ENCODE measurements around the gene TAX1BP1.

The TAX1BP1 gene

GRCh38 chr7:27739909-27740448 lies at the start of gene TAX1BP1:
TAX1BP1 (plus strand) TSS chr7:27740162; CDS start chr7:27748525, 8,363 bp downstream.
- no peaks in the 10 kb centered on the region for H3K36me3 Mint-ChIP-seq
- ATAC-seq, result peak; percentile 99
- H3K4me3 Mint-ChIP-seq, result peak within 1 kb of the TSS; percentile 90
- H3K27ac Mint-ChIP-seq, result peak within 1 kb of the TSS; percentile 92
- H3K4me1 Mint-ChIP-seq, result peaks cover 31% of the 10 kb centered on the region
- H3K27me3 Mint-ChIP-seq, result no peaks in the 10 kb centered on the region
- H3K9me3 Mint-ChIP-seq, result no peaks in the 10 kb centered on the region

DNA sequence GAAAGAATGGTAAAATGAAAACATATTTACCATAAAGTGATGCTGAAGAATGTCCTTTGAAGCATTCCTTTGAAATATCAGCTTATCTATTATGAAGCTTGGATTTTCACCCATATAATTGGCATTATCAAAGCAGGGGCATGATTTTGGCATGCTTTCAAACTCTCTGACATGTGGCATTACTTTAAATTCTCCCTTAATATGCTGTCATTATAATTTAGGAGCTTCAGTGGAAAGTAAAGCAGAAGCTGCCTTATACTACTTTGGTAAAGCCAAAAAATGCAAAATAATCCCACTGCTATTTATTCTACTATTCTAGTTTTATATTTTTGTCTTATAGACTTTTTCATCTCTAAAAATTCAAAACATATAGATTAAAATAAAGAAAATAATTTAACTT lies 49.3 kb upstream of the TAX1BP1 start:
- H3K4me1 Mint-ChIP-seq, result peaks cover 9% of the 10 kb centered on the region
- peaks cover 8% of the 10 kb centered on the region for H3K36me3 Mint-ChIP-seq
- no peak for ATAC-seq
- no peaks in the 10 kb centered on the region for H3K9me3 Mint-ChIP-seq
- H3K27me3 Mint-ChIP-seq, result no peaks in the 10 kb centered on the region
- no peak overlapping the region for H3K4me3 Mint-ChIP-seq
- H3K27ac Mint-ChIP-seq, result no peak overlapping the region

DNA sequence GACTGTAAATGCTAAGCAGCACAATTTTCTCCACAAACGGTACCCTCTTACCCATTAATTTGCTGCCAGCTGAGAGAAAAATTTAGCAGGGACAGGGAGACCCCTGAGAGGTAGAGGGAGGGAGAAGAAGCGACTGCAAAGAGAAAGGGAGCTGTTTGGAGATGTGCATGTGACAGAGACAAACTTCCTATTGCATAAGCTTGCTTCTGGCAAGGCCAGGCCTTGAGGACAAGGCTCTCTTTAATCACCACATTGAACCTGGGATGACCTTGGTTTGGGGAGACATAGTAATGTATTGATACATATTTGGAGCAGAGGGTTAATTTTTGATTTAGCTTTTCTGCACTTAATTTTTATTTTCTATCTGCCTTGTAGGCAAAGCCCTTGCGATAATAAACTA lies 46.2 kb upstream of the TAX1BP1 start:
- H3K27ac Mint-ChIP-seq, result no peak overlapping the region
- ATAC-seq, result no peak
- H3K9me3 Mint-ChIP-seq, result no peaks in the 10 kb centered on the region
- no peaks in the 10 kb centered on the region for H3K27me3 Mint-ChIP-seq
- no peaks in the 10 kb centered on the region for H3K36me3 Mint-ChIP-seq
- peaks cover 25% of the 10 kb centered on the region for H3K4me1 Mint-ChIP-seq
- no peak overlapping the region for H3K4me3 Mint-ChIP-seq

GRCh38 chr7:27695096-27695495 lies 44.9 kb upstream of the TAX1BP1 start:
- Mint-ChIP-seq H3K4me1 (peaks cover 18% of the 10 kb centered on the region), H3K27ac (no peak overlapping the region), H3K4me3 (no peak overlapping the region), H3K27me3 (no peaks in the 10 kb centered on the region), H3K36me3 (no peaks in the 10 kb centered on the region), H3K9me3 (no peaks in the 10 kb centered on the region)
- no peak for ATAC-seq

GRCh38 chr7:27697861-27698430 lies 42.0 kb upstream of the TAX1BP1 start:
- H3K27ac Mint-ChIP-seq, result peak overlapping the region; percentile 83

DNA sequence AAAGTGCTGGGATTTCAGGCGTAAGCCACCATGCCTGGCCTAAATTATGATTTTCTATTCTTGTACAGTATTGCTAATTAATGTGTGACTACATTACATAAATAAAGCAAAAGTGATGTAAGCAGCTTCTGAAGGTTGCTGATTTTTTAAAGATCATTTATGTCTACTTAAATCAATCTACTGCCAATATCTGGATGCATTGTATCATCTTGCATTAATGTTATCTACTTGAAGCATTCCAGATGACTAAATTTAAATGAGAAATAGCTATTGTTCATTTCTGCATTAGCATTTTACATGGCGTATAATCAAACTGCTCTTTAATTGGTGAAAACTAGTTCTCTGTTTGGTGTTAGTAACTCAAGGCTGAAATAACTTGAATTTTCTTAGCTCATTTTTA lies 40.2 kb upstream of the TAX1BP1 start:
- no peaks in the 10 kb centered on the region for H3K36me3 Mint-ChIP-seq
- H3K4me1 Mint-ChIP-seq, result peaks cover 18% of the 10 kb centered on the region
- peak overlapping the region; percentile 49 for H3K27ac Mint-ChIP-seq
- no peaks in the 10 kb centered on the region for H3K9me3 Mint-ChIP-seq
- no peaks in the 10 kb centered on the region for H3K27me3 Mint-ChIP-seq
- ATAC-seq, result no peak
- no peak overlapping the region for H3K4me3 Mint-ChIP-seq

More at GRCh38 chr7:27697861-27698430, 42.0 kb upstream of the TAX1BP1 start:
- Mint-ChIP-seq H3K27me3 (no peaks in the 10 kb centered on the region), H3K4me3 (no peak overlapping the region), H3K36me3 (no peaks in the 10 kb centered on the region), H3K9me3 (no peaks in the 10 kb centered on the region), H3K4me1 (peaks cover 18% of the 10 kb centered on the region)
- peak; percentile 93 for ATAC-seq

DNA sequence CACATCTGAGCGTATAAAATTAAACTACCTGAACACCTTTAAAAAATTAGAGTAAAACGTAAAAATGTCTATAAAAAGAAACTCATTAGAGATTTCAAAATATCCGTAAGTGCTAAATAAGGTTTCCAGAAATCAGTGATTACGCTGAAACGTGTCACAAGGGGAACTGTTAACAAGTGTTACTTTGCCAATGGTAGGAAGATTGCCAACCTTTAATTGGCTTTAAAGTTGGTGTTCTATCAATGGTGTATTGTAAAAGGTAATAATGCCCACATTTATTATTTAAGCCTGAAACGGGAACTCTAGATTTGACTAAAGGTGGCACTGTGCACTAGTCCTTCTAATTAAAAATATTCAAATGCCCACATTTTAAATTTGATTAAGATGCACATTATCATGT lies 39.5 kb upstream of the TAX1BP1 start:
- Mint-ChIP-seq H3K9me3 (no peaks in the 10 kb centered on the region), H3K27me3 (no peaks in the 10 kb centered on the region), H3K4me1 (peaks cover 18% of the 10 kb centered on the region), H3K27ac (no peak overlapping the region), H3K4me3 (no peak overlapping the region), H3K36me3 (no peaks in the 10 kb centered on the region)
- ATAC-seq, result no peak

DNA sequence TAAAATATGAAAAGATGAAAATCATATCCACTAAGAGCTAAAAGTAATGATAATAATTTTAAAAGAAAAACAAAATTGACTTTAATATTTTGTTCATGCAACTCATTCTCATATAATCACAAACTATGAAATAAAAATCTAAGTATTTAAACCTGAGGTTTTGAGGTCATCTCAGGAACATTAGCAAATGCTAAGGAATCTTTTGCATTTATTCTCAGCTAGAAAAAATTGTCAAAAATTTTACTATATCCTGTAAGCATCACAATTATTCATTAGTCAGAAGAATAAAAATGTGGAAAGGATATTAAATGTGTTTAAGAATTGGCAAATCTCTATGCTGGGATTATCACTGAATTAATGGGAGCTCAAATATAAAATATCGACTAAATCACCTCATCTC lies 36.8 kb upstream of the TAX1BP1 start:
- peaks cover 7% of the 10 kb centered on the region for H3K4me1 Mint-ChIP-seq

GRCh38 chr7:27704422-27705199 lies 35.4 kb upstream of the TAX1BP1 start:
- no peak overlapping the region for H3K4me3 Mint-ChIP-seq

More for the DNA sequence above, 36.8 kb upstream of the TAX1BP1 start:
- no peaks in the 10 kb centered on the region for H3K36me3 Mint-ChIP-seq
- no peak overlapping the region for H3K4me3 Mint-ChIP-seq
- no peaks in the 10 kb centered on the region for H3K9me3 Mint-ChIP-seq
- H3K27ac Mint-ChIP-seq, result no peak overlapping the region
- no peak for ATAC-seq
- no peaks in the 10 kb centered on the region for H3K27me3 Mint-ChIP-seq

DNA sequence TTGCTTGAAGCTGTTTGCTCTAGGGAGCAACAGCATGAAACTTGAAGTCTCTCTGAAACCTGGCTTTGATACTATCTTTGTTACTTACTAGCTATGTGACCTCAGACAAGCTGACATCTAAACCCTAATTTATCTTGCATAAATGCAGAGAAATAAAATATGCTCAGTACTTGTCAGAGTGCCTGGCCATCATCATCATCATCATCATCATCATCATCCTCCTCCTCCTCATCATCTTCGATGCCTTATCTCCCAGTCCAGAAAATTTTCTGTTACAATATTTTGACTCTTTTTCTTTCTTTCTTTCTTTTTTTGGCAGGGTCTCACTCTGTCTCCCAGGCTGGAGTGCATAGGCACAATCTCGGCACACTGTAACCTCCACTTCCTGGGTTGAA lies 34.8 kb upstream of the TAX1BP1 start:
- Mint-ChIP-seq H3K27ac (no peak overlapping the region), H3K27me3 (no peaks in the 10 kb centered on the region), H3K9me3 (no peaks in the 10 kb centered on the region), H3K4me3 (no peak overlapping the region), H3K4me1 (no peaks in the 10 kb centered on the region), H3K36me3 (no peaks in the 10 kb centered on the region)
- ATAC-seq, result no peak

More at GRCh38 chr7:27704422-27705199, 35.4 kb upstream of the TAX1BP1 start:
- no peaks in the 10 kb centered on the region for H3K27me3 Mint-ChIP-seq
- H3K4me1 Mint-ChIP-seq, result no peaks in the 10 kb centered on the region
- no peaks in the 10 kb centered on the region for H3K9me3 Mint-ChIP-seq
- H3K27ac Mint-ChIP-seq, result no peak overlapping the region
- no peak for ATAC-seq
- no peaks in the 10 kb centered on the region for H3K36me3 Mint-ChIP-seq

GRCh38 chr7:27708485-27708884 lies 31.5 kb upstream of the TAX1BP1 start:
- no peaks in the 10 kb centered on the region for H3K36me3 Mint-ChIP-seq
- peaks cover 7% of the 10 kb centered on the region for H3K4me1 Mint-ChIP-seq
- H3K27me3 Mint-ChIP-seq, result no peaks in the 10 kb centered on the region
- no peak for ATAC-seq
- peaks cover 5% of the 10 kb centered on the region for H3K9me3 Mint-ChIP-seq
- no peak overlapping the region for H3K27ac Mint-ChIP-seq
- no peak overlapping the region for H3K4me3 Mint-ChIP-seq

DNA sequence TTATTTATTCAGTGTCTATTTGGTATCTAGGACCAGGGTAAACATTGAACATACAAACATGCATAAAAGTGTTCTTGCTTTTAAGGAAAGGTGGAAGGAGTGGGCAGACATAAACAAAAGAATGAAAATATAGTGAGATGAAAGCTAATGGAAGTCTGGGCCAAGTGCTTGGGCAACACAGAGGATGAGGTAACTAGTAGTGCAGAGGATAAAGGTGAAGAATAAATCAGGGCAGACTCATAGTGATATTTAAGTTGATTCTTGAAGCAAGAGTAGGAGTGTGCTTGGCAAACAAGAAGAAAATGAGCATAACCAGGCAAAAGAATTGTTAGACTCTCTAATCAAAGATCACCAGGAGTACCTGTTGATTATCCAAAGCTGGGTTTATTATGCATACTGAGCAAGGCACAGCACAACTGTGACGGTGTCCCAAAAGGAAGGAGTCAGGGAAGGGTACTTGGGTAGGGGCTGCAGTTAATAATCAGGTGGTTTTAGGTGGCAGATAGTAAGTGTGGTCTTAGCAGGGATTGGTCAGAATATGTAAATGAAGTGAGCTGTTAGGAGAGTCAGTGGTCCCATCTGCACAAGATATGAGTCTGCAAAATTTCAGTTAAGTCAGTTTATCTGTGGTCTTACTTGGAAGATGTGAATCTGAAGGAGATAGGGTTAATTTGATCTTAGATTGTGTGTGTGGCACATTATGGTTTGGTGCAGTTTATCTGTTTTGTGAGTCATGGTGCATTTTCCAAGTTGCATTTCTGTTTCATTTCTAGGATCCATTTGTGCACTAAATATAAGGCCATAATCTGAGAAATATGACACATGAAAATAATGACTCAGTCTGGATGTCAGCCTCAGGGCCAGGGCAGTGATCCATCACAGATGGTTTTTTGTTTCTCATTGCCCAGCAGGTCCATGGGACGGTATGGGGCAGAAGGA lies 30.6 kb upstream of the TAX1BP1 start:
- H3K27me3 Mint-ChIP-seq, result no peaks in the 10 kb centered on the region
- peaks cover 11% of the 10 kb centered on the region for H3K4me1 Mint-ChIP-seq
- H3K9me3 Mint-ChIP-seq, result peaks cover 5% of the 10 kb centered on the region
- no peaks in the 10 kb centered on the region for H3K36me3 Mint-ChIP-seq
- ATAC-seq, result no peak
- no peak overlapping the region for H3K27ac Mint-ChIP-seq
- no peak overlapping the region for H3K4me3 Mint-ChIP-seq

DNA sequence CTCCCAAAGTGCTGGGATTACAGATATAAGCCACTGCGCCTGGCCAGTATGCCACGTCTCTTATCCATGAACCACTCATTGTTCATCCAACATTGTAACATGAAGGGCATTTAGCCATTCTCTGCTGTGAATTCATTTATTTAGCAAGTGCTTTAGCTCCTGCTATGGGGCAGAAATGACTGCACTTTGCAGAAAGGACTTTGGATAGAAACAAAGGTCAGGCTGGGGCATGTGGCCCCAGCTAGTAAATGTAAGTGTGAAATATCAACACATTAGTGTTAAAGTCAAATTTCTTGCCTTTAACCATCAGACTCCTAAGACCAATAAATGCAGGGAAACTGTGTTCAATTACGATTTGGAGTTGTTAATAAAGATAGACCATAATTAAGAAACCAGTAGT lies 27.7 kb upstream of the TAX1BP1 start:
- no peaks in the 10 kb centered on the region for H3K36me3 Mint-ChIP-seq

GRCh38 chr7:27714831-27715444 lies 25.0 kb upstream of the TAX1BP1 start:
- H3K27me3 Mint-ChIP-seq, result no peaks in the 10 kb centered on the region
- no peak overlapping the region for H3K4me3 Mint-ChIP-seq
- H3K27ac Mint-ChIP-seq, result no peak overlapping the region
- H3K36me3 Mint-ChIP-seq, result no peaks in the 10 kb centered on the region
- ATAC-seq, result no peak
- peaks cover 11% of the 10 kb centered on the region for H3K4me1 Mint-ChIP-seq
- peaks cover 5% of the 10 kb centered on the region for H3K9me3 Mint-ChIP-seq

More for the DNA sequence above, 27.7 kb upstream of the TAX1BP1 start:
- Mint-ChIP-seq H3K4me3 (no peak overlapping the region), H3K4me1 (peaks cover 11% of the 10 kb centered on the region), H3K27me3 (no peaks in the 10 kb centered on the region), H3K27ac (no peak overlapping the region), H3K9me3 (peaks cover 5% of the 10 kb centered on the region)
- no peak for ATAC-seq

- H3K4me3 Mint-ChIP-seq, result no peak overlapping the region
- no peaks in the 10 kb centered on the region for H3K36me3 Mint-ChIP-seq
Observed at GRCh38 chr7:27723085-27723484, 16.9 kb upstream of the TAX1BP1 start.

More at GRCh38 chr7:27723085-27723484, 16.9 kb upstream of the TAX1BP1 start:
- peaks cover 7% of the 10 kb centered on the region for H3K4me1 Mint-ChIP-seq
- no peak for ATAC-seq
- no peak overlapping the region for H3K27ac Mint-ChIP-seq
- no peaks in the 10 kb centered on the region for H3K27me3 Mint-ChIP-seq
- no peaks in the 10 kb centered on the region for H3K9me3 Mint-ChIP-seq
